Right lobe of liver (tissue), 6 donors: ENCODE measurements around the gene NR3C2. TPM values are rescaled to one million over a fixed set of nuclear protein-coding genes. Genes with fewer than 3 reads are reported as not detected.
A peak's percentile ranks its signal among the peaks of the same experiment; 100 is the strongest.

Experiments used
- ATAC-seq, 4 donors: fragments of 200-7000 bp; cut with Tn5 transposase; one replicate each; pipeline ENCODE4 v1.9.1; 2020; ENCODE audit warnings: mild to moderate bottlenecking in 4 of 4, moderate library complexity in 4 of 4
- DNase-seq, 3 donors: peaks; one replicate each; pipeline ENCODE4 v3.0.0-alpha.2; 2020
- H3K27ac ChIP-seq, 3 donors: fragments of 200-600 bp; one replicate each; pipeline ENCODE4 v1.8.0; 2022
- H3K27me3 ChIP-seq, 2 donors: fragments of 200-600 bp; one replicate each; pipeline ENCODE4 v1.8.0; 2022
- H3K36me3 ChIP-seq, 4 donors: fragments of 200-600 bp; sonication (generic) in 1 of 4; one replicate each; pipeline versions ENCODE4 v1.5.1 to v1.8.0; 2017 to 2022; ENCODE audit warnings: control low read depth in 1 of 4
- H3K4me1 ChIP-seq, 4 donors: fragments of 200-600 bp; sonication (generic) in 1 of 4; one replicate each; pipeline versions ENCODE4 v1.5.1 to v1.8.0; 2017 to 2022; ENCODE audit warnings: control low read depth in 1 of 4
- H3K4me3 ChIP-seq, 3 donors: fragments of 200-600 bp; one replicate each; pipeline ENCODE4 v1.8.0; 2022
- H3K9me3 ChIP-seq, 4 donors: fragments of 200-600 bp; sonication (generic) in 1 of 4; one replicate each; pipeline versions ENCODE4 v1.5.1 to v1.8.0; 2017 to 2022; ENCODE audit warnings: control low read depth in 1 of 4
- CTCF ChIP-seq, 4 donors: fragments of 200-600 bp in 3 of 4; fragments of 450-650 bp in 1 of 4; IDR thresholded peaks; one replicate each; pipeline versions ENCODE4 v1.5.1 to v1.8.0; 2016 to 2022; ENCODE audit warnings: antibody characterized with exemption in 4 of 4, mild to moderate bottlenecking in 2 of 4
- POLR2A ChIP-seq: fragments of 450-650 bp; IDR thresholded peaks from one replicate; pipeline ENCODE4 v1.6.1; 2017; ENCODE audit warnings: antibody characterized with exemption, mild to moderate bottlenecking
- WGBS: methylation state at CpG from one replicate; pipeline ENCODE4 v1.1.6; 2018; ENCODE audit warnings: low coverage, low lambda C conversion rate; ENCODE audit not compliant: insufficient coverage; ENCODE audit errors: missing lambda C conversion rate; 5-methylcytosine and 5-hydroxymethylcytosine counted together
- intact Hi-C, 2 donors: fragments of 100-400 bp; cut with DNase I; formaldehyde crosslinking; loops; one replicate each; pipeline versions ENCODE4 v1.11.2 to v1.14.1; 2022
- total RNA-seq, 6 experiments: library from RNA; depleted of rRNA in 2 of 6; stranded (reverse); fragments of >200 nt in 2 of 6; fragmentation: NEBNext Ultra II Directional in 3 of 6; extraction: Animal tissue kit (Norgen Biotek cat#: 25700) in 3 of 6; gene quantifications; one replicate each; pipeline versions ENCODE4 v1.1.0 to v1.2.4, GENCODE V29; 2016 to 2023
- donor health status: DM: no; HTN: yes; CAD: no.
- donor health status: DM: no; HTN: no; CAD: no.
- donor health status: DM: no; HTN: no; CAD: no.
- donor health status: DM: no; HTN: yes; CAD: no.
- donor health status: DM: no; HTN: yes; CAD: no.

NR3C2 gene
- total RNA-seq, 6 experiments from 2014 or later, result 4.8 to 15.9 (median 8.9) TPM

GRCh38 chr4:148056879-148057278 lies 385.3 kb downstream of the NR3C2 start:
- peak; percentile 56 to 69 (median 60) for ATAC-seq
- Histone ChIP-seq H3K9me3 (no peaks in the 10 kb centered on the region), H3K27ac (no peak overlapping the region), H3K36me3 (no peaks in the 10 kb centered on the region), H3K4me1 (peaks cover 0 to 70% (median 15%) of the 10 kb centered on the region in 4 donors), H3K27me3 (no peaks in the 10 kb centered on the region), H3K4me3 (no peak overlapping the region)
- DNase-seq, result peak; percentile 52 to 68 (median 59)
- 37% methylated on average over 5 of the region's 6 CpGs for WGBS
- intact Hi-C loops, result no loop called here
- TF ChIP-seq CTCF (IDR thresholded peaks at IDR 0.05), result peak in 3 of 4 donors; percentile 23 to 35 (median 28)
- no peak for TF ChIP-seq POLR2A

GRCh38 chr4:148055844-148056243 lies 386.4 kb downstream of the NR3C2 start:
- no peaks in the 10 kb centered on the region for H3K9me3 ChIP-seq
- no peaks in the 10 kb centered on the region for H3K36me3 ChIP-seq
- H3K4me3 ChIP-seq, result no peak overlapping the region
- ATAC-seq (peak in 2 of 4 donors; percentile 12 to 21), DNase-seq (no peak)
- H3K27ac ChIP-seq, result no peak overlapping the region
- H3K27me3 ChIP-seq, result no peaks in the 10 kb centered on the region
- intact Hi-C loops, result no loop called here
- TF ChIP-seq POLR2A (no peak), CTCF (IDR thresholded peaks at IDR 0.05) (no peak)
- 39% methylated on average over 3 of the region's 6 CpGs for WGBS
- H3K4me1 ChIP-seq, result peaks cover 0 to 63% (median 11%) of the 10 kb centered on the region in 4 donors

DNA sequence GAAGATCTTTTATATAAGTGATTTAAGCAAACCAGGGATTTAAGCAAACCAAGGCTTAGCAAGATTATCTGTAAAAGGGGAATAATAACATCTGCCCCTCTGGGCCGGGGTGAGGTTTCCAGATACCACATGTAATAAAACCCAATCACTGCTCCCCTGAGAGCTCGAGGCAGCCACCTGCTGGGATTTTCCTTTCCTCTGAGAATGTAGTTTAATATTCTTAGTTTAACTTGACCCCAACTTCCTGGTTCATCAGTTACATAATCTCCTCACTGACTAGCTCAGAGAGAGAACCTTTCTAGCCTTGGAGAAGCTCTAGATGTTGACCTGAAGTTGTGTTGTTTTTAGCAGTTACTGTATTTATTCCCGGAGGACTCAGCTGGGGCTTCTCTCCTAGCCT lies 387.9 kb downstream of the NR3C2 start:
- H3K4me3 ChIP-seq, result no peak overlapping the region
- no peaks in the 10 kb centered on the region for H3K27me3 ChIP-seq
- ATAC-seq (peak in 3 of 4 donors; percentile 19 to 60 (median 50)), DNase-seq (no peak)
- H3K4me1 ChIP-seq, result peaks cover 0 to 55% (median 11%) of the 10 kb centered on the region in 4 donors
- H3K9me3 ChIP-seq, result no peaks in the 10 kb centered on the region
- 55% methylated on average over 3 of the region's 3 CpGs for WGBS
- H3K36me3 ChIP-seq, result no peaks in the 10 kb centered on the region
- intact Hi-C loops, result no loop called here
- H3K27ac ChIP-seq, result peak overlapping the region in 1 of 3 donors; percentile 22
- TF ChIP-seq POLR2A (no peak), CTCF (IDR thresholded peaks at IDR 0.05) (peak in 1 of 4 donors; percentile 21)

GRCh38 chr4:148053298-148054003 lies 388.8 kb downstream of the NR3C2 start:
- Histone ChIP-seq H3K9me3 (no peaks in the 10 kb centered on the region), H3K4me3 (no peak overlapping the region), H3K27me3 (no peaks in the 10 kb centered on the region), H3K4me1 (peaks cover 0 to 47% (median 11%) of the 10 kb centered on the region in 4 donors), H3K27ac (no peak overlapping the region), H3K36me3 (no peaks in the 10 kb centered on the region)
- ATAC-seq (no peak), DNase-seq (no peak)
- 89% methylated on average over 10 of the region's 11 CpGs for WGBS
- intact Hi-C loops, result no loop called here
- TF ChIP-seq CTCF (IDR thresholded peaks at IDR 0.05) (no peak), POLR2A (no peak)
